K562 (cell line): ENCODE results near the gene DPY30.

Experiments
- POLR2A ChIP-seq: fragments of 450-650 bp; conservative IDR thresholded peaks from 2 replicates; pipeline ENCODE4 v1.6.1; 2016
- POLR2H ChIP-seq: IDR thresholded peaks from 2 replicates; pipeline ENCODE4 v1.6.1; 2016; ENCODE audit warnings: missing genetic modification characterization, low read depth, mild to moderate bottlenecking, control low read depth, missing compliant biosample characterization, moderate library complexity
- RFX5 ChIP-seq: IDR thresholded peaks from 2 replicates; pipeline ENCODE4 v1.6.1; 2011; ENCODE audit warnings: low read depth, mild to moderate bottlenecking, improper control_type of control experiment, low read length
- SOX6 ChIP-seq: fragments of 450-650 bp; IDR thresholded peaks from 2 replicates; pipeline ENCODE4 v1.6.1; 2014; ENCODE audit warnings: mild to moderate bottlenecking
- TF ChIP-seq, protein P1 (sequence below): fragments of 250-450 bp; sonication (Bioruptor Pico); IDR thresholded peaks from 2 replicates; pipeline ENCODE4 v1.6.1; 2021; ENCODE audit warnings: mild to moderate bottlenecking

GRCh38 chr2:32009516-32010256, 29.9 kb downstream of the DPY30 start:
- TF ChIP-seq, protein P1, sequence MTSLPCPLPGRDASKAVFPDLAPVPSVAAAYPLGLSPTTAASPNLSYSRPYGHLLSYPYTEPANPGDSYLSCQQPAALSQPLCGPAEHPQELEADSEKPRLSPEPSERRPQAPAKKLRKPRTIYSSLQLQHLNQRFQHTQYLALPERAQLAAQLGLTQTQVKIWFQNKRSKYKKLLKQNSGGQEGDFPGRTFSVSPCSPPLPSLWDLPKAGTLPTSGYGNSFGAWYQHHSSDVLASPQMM, result no peak
- TF ChIP-seq RFX5 (no peak), SOX6 (no peak), POLR2A (no peak), POLR2H (tag) (no peak)
